GM10266 (cell line): Measurements from ENCODE around the gene DAD1.
A peak's percentile ranks its signal among the peaks of the same experiment; 100 is the strongest.
"Not testable (repeated sequence)": the region's sequence is repeated elsewhere in the genome, so short reads cannot be mapped to it uniquely, and the experiment has no call there.

ENCODE experiments used
- DNase-seq: peaks from one replicate; pipeline ENCODE4 v3.0.0; 2012; ENCODE audit errors: extremely low spot score
- CTCF ChIP-seq: IDR thresholded peaks from 2 replicates; pipeline ENCODE4 v1.5.1; 2012; ENCODE audit warnings: mild to moderate bottlenecking, low read depth; ENCODE audit not compliant: control insufficient read depth, insufficient read depth; ENCODE audit errors: missing control alignments

DAD1 gene

GRCh38 chr14:22556990-22557623, 31.9 kb downstream of the DAD1 start:
- DNase-seq = peak; percentile 57

GRCh38 chr14:22556021-22556989, 32.7 kb downstream of the DAD1 start:
- TF ChIP-seq CTCF = no peak
- peak; percentile 87 for DNase-seq

More at GRCh38 chr14:22556990-22557623, 31.9 kb downstream of the DAD1 start:
- TF ChIP-seq CTCF = peak; percentile 77

GRCh38 chr14:22555384-22556011, 33.5 kb downstream of the DAD1 start:
- no peak for TF ChIP-seq CTCF
- no peak for DNase-seq

GRCh38 chr14:22554498-22555383, 34.3 kb downstream of the DAD1 start:
- no peak for TF ChIP-seq CTCF

GRCh38 chr14:22553861-22554497, 35.0 kb downstream of the DAD1 start:
- DNase-seq = not testable (repeated sequence)

More at GRCh38 chr14:22554498-22555383, 34.3 kb downstream of the DAD1 start:
- no peak for DNase-seq

- DNase-seq = no peak
- TF ChIP-seq CTCF = no peak
These were observed 35.6 kb downstream of the DAD1 start for GRCh38 chr14:22553445-22553844.

GRCh38 chr14:22552827-22553076, 36.3 kb downstream of the DAD1 start:
- no peak for TF ChIP-seq CTCF
- DNase-seq = no peak
